HEK293 (cell line): ENCODE data around the gene OXNAD1.

Experiments
- CTCF ChIA-PET: fragments of 350-600 bp; formaldehyde crosslinking; extraction: SDS; loops from one replicate; lab custom pipeline; 2021; ENCODE audit warnings: antibody characterized with exemption; lab: Yijun Ruan, JAX
- POLR2A ChIA-PET: fragments of 300-600 bp; formaldehyde crosslinking; extraction: SDS; loops from one replicate; lab custom pipeline; 2020; ENCODE audit warnings: antibody characterized with exemption, inconsistent platforms; lab: Yijun Ruan, JAX
- H3K27ac ChIP-seq: fragments of 200-500 bp; sonication (Bioruptor generic); 2 replicates; pipeline ENCODE4 v1.5.1; 2014; ENCODE audit warnings: low read depth, low read length, control low read depth, inconsistent platforms; ENCODE audit errors: extremely low read depth
- H3K36me3 ChIP-seq, 2 experiments: fragments of 200-500 bp in 1 of 2; sonication (Bioruptor generic) in 1 of 2; 1 replicate in 1 of 2; 2 replicates in 1 of 2; pipeline ENCODE4 v1.5.1; 2014 to 2017; ENCODE audit warnings: inconsistent platforms in 2 of 2, low read length in 2 of 2; ENCODE audit not compliant: control insufficient read depth in 2 of 2, insufficient read depth in 1 of 2
- H3K4me1 ChIP-seq: fragments of 200-500 bp; sonication (Bioruptor generic); 2 replicates; pipeline ENCODE4 v1.5.1; 2014; ENCODE audit warnings: mild to moderate bottlenecking, low read length, inconsistent platforms; ENCODE audit not compliant: control insufficient read depth, insufficient read depth
- H3K4me3 ChIP-seq: 2 replicates; pipeline ENCODE4 v1.5.1; 2011; ENCODE audit warnings: low read depth, mild to moderate bottlenecking, control low read depth, low read length, moderate library complexity
- H3K9me3 ChIP-seq: fragments of 200-500 bp; sonication (Bioruptor generic); 2 replicates; pipeline ENCODE4 v1.5.1; 2014; ENCODE audit warnings: low read depth, low read length, inconsistent platforms; ENCODE audit not compliant: control insufficient read depth, insufficient read depth
- ELK4 ChIP-seq: IDR thresholded peaks from 2 replicates; pipeline ENCODE4 v1.6.1; 2011; ENCODE audit warnings: mild to moderate bottlenecking, low read depth, low read length, borderline replicate concordance
- FEZF1 ChIP-seq: fragments of 450-650 bp; formaldehyde crosslinking; IDR thresholded peaks from 2 replicates; pipeline ENCODE4 v1.5.1; 2016; ENCODE audit warnings: missing biosample characterization, missing genetic modification characterization
- GLI2 ChIP-seq: fragments of 450-650 bp; formaldehyde crosslinking; IDR thresholded peaks from 2 replicates; pipeline ENCODE4; 2017; ENCODE audit warnings: missing biosample characterization, missing genetic modification characterization, low read depth, borderline replicate concordance
- HOXC10 ChIP-seq: sonication (generic); formaldehyde crosslinking; IDR thresholded peaks from 2 replicates; pipeline ENCODE4 v1.8.1; 2023; ENCODE audit warnings: mild to moderate bottlenecking, missing genetic modification reagents
- HOXD13 ChIP-seq: sonication (generic); formaldehyde crosslinking; IDR thresholded peaks from 2 replicates; pipeline ENCODE4 v1.8.0; 2022; ENCODE audit warnings: missing genetic modification reagents, borderline replicate concordance
- PRDM10 ChIP-seq: fragments of 450-650 bp; formaldehyde crosslinking; IDR thresholded peaks from 2 replicates; pipeline ENCODE4 v1.5.1; 2016; ENCODE audit warnings: missing biosample characterization, missing genetic modification characterization
- PRDM4 ChIP-seq: fragments of 450-650 bp; formaldehyde crosslinking; IDR thresholded peaks from 2 replicates; pipeline ENCODE4 v1.5.1; 2017; ENCODE audit warnings: missing biosample characterization, missing genetic modification characterization
- SALL2 ChIP-seq: fragments of 450-650 bp; formaldehyde crosslinking; IDR thresholded peaks from 2 replicates; pipeline ENCODE4 v1.5.0; 2017; ENCODE audit warnings: missing biosample characterization, mild to moderate bottlenecking, missing genetic modification characterization, borderline replicate concordance
- SCRT2 ChIP-seq: fragments of 450-650 bp; formaldehyde crosslinking; IDR thresholded peaks from 2 replicates; pipeline ENCODE4 v1.5.1; 2016; ENCODE audit warnings: missing biosample characterization, missing genetic modification characterization
- SETDB1 ChIP-seq: IDR thresholded peaks from one replicate; pipeline ENCODE4 v1.6.1; 2017; ENCODE audit warnings: mild to moderate bottlenecking, low read length, moderate library complexity, mixed read lengths; ENCODE audit not compliant: insufficient read length
- ZNF132 ChIP-seq: fragments of 450-650 bp; formaldehyde crosslinking; IDR thresholded peaks from 2 replicates; pipeline ENCODE4 v1.5.1; 2017; ENCODE audit warnings: missing biosample characterization, missing genetic modification characterization, borderline replicate concordance
- ZNF23 ChIP-seq: fragments of 450-650 bp; formaldehyde crosslinking; IDR thresholded peaks from 2 replicates; pipeline ENCODE4 v1.5.1; 2016; ENCODE audit warnings: missing biosample characterization, missing genetic modification characterization, borderline replicate concordance
- ZNF248 ChIP-seq: fragments of 450-650 bp; formaldehyde crosslinking; IDR thresholded peaks from 2 replicates; pipeline ENCODE4 v1.5.1; 2017; ENCODE audit warnings: missing biosample characterization, missing genetic modification characterization
- ZNF26 ChIP-seq: fragments of 450-650 bp; formaldehyde crosslinking; IDR thresholded peaks from 2 replicates; pipeline ENCODE4 v1.5.1; 2016; ENCODE audit warnings: missing biosample characterization, missing genetic modification characterization
- ZNF266 ChIP-seq: fragments of 450-650 bp; formaldehyde crosslinking; IDR thresholded peaks from 2 replicates; pipeline ENCODE4 v1.5.1; 2016; ENCODE audit warnings: missing biosample characterization, missing genetic modification characterization, low read depth
- ZNF398 ChIP-seq: fragments of 450-650 bp; formaldehyde crosslinking; IDR thresholded peaks from 2 replicates; pipeline ENCODE4 v1.5.1; 2017; ENCODE audit warnings: missing biosample characterization, missing genetic modification characterization
- ZNF48 ChIP-seq: fragments of 450-650 bp; formaldehyde crosslinking; IDR thresholded peaks from 2 replicates; pipeline ENCODE4 v1.5.1; 2016; ENCODE audit warnings: missing biosample characterization, missing genetic modification characterization
- ZNF530 ChIP-seq: fragments of 450-650 bp; formaldehyde crosslinking; IDR thresholded peaks from 2 replicates; pipeline ENCODE4 v1.5.1; 2016; ENCODE audit warnings: low read depth, missing biosample characterization, missing genetic modification characterization
- ZNF544 ChIP-seq: fragments of 450-650 bp; formaldehyde crosslinking; IDR thresholded peaks from 2 replicates; pipeline ENCODE4 v1.5.0; 2017; ENCODE audit warnings: missing biosample characterization, missing genetic modification characterization
- ZNF624 ChIP-seq: fragments of 450-650 bp; formaldehyde crosslinking; IDR thresholded peaks from 2 replicates; pipeline ENCODE4 v1.5.1; 2017; ENCODE audit warnings: missing biosample characterization, missing genetic modification characterization
- ZNF830 ChIP-seq: fragments of 450-650 bp; IDR thresholded peaks from 2 replicates; pipeline ENCODE4 v1.5.0; 2018; ENCODE audit warnings: missing biosample characterization, missing genetic modification characterization, low read depth, mild to moderate bottlenecking, moderate library complexity

OXNAD1 gene

GRCh38 chr3:16236030-16236639 is 28.9 kb upstream of the OXNAD1 start (continued):
- TF ChIP-seq ZNF398 (tag by site-specific recombination): no peak
- no peak for TF ChIP-seq ZNF266 (tag by site-specific recombination)

- Histone ChIP-seq H3K27ac (no peak overlapping the region), H3K4me1 (no peaks in the 10 kb centered on the region), H3K36me3 (no peaks in the 10 kb centered on the region), H3K4me3 (no peak overlapping the region), H3K9me3 (no peaks in the 10 kb centered on the region)
- POLR2A ChIA-PET: no interaction called here
- CTCF ChIA-PET: interaction anchor here (0.5 to 1.3 kb wide), 3 partner anchors 13 to 167 kb away, joined by 4 to 7 read pairs (median 5); no protein-coding TSS in a partner anchor
- TF ChIP-seq HOXC10 (CRISPR knock-in tag): no peak
- no peak for TF ChIP-seq ZNF624 (tag by site-specific recombination)
- no peak for TF ChIP-seq ZNF530 (tag by site-specific recombination)
- TF ChIP-seq SALL2: no peak
- no peak for TF ChIP-seq SETDB1
Observed at GRCh38 chr3:16236856-16237393, 28.1 kb upstream of the OXNAD1 start.

GRCh38 chr3:16239086-16239770 is 25.8 kb upstream of the OXNAD1 start:
- no peaks in the 10 kb centered on the region for H3K9me3 ChIP-seq
- H3K36me3 ChIP-seq: no peaks in the 10 kb centered on the region
- TF ChIP-seq ZNF248 (tag by site-specific recombination) (no peak), ZNF48 (tag by site-specific recombination) (no peak), ELK4 (no peak), SCRT2 (tag by site-specific recombination) (no peak), ZNF544 (tag by site-specific recombination) (no peak), ZNF26 (tag by site-specific recombination) (no peak), ZNF23 (tag by site-specific recombination) (no peak), ZNF132 (tag by site-specific recombination) (no peak), ZNF830 (tag by site-specific recombination) (no peak), PRDM4 (tag by site-specific recombination) (no peak), HOXD13 (no peak), GLI2 (tag by site-specific recombination) (no peak), PRDM10 (tag by site-specific recombination) (no peak), FEZF1 (tag by site-specific recombination) (no peak)
- TF ChIP-seq, all 188 proteins: peak for 0
- no peak overlapping the region for H3K4me3 ChIP-seq
- ChIA-PET CTCF (no interaction called here), POLR2A (no interaction called here)
- H3K4me1 ChIP-seq: no peaks in the 10 kb centered on the region
- no peak overlapping the region for H3K27ac ChIP-seq
